ENCODE results near the gene IKZF2.
A peak's percentile ranks its signal among the peaks of the same experiment; 100 is the strongest.

The IKZF2 gene

GRCh38 chr2:213151437-213152064 is at the start of gene IKZF2:
Gene IKZF2 (minus strand): TSS chr2:213151612. CDS start chr2:213148629, 2,983 bp downstream.
- DNase-seq, result peak; percentile 62

- no peak for DNase-seq
These were observed 48.5 kb upstream of the IKZF2 start for GRCh38 chr2:213199871-213200270.

GRCh38 chr2:213189001-213189899 is 37.8 kb upstream of the IKZF2 start:
- DNase-seq, result no peak

- DNase-seq, result no peak
These were observed 37.1 kb upstream of the IKZF2 start for GRCh38 chr2:213188533-213188867.

- no peak for DNase-seq
These were observed 36.6 kb upstream of the IKZF2 start for GRCh38 chr2:213187833-213188532.

- no peak for DNase-seq
These were observed 36.0 kb upstream of the IKZF2 start for GRCh38 chr2:213187386-213187785.

DNA sequence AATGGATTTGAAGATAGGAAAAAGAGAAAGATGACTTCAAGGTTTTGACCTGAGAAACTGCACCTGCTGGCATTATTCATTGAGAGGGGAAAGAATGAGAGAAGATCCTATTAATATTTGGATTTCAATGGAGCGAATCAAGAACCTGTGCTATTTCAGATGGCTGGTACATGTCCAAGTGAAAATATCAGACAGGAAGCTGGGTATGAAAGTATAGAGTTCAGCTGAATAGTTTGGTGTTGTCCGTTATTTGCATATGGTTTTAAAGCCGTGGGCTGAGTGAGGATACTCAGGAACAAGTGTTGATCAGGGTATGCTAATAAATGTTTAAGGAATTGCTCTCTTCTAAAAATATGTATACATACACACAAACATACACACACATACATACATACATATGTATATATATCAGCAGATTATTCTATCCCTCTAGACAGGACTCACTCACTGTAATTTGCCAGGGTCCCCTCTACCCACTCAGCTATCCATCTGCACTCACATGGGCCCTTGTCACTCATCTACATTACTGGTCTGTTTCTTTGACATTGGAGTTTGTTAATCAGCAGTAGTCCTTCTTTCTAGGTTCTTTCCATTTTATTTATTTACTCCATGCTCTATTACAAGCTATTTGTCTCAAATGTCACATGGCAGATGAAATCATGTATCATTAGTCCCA is 33.9 kb upstream of the IKZF2 start:
- no peak for DNase-seq

DNA sequence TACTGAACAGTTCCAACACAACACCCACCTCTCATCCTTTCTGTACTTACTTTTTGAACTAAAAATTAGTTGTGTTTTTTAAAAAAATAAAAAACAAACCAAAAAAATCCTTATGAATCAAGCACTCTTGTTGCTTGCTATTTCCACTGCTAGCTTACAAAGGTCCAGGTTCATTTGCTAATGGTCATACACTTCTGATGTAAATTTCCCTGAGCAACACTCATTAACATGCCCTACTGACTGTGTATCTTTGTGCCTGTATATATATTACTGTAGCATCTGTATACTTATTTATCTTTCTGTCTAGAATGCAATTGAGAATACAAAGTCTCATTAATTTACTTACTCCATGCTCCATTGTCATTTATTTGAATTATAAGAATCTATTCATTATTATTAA is 30.3 kb upstream of the IKZF2 start:
- no peak for DNase-seq

DNA sequence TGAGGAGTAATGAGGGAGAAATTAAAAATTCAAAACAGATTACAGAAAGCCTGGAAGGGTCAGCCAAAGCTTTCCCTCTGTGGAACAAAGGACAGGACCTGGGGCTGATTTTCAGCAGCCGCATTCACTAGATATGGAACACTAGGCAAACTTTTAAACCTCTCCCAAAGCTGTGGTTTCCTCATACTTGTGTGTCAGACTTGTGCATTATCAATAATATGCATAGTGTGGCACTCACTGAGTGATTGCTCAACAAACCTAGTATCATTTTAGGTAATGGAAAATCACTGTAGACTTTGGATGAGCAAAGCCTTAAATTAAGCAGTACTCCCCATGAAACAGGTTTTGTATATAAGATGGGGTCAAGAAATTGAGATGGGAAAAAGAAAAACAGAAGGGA is 26.3 kb upstream of the IKZF2 start:
- no peak for DNase-seq

DNA sequence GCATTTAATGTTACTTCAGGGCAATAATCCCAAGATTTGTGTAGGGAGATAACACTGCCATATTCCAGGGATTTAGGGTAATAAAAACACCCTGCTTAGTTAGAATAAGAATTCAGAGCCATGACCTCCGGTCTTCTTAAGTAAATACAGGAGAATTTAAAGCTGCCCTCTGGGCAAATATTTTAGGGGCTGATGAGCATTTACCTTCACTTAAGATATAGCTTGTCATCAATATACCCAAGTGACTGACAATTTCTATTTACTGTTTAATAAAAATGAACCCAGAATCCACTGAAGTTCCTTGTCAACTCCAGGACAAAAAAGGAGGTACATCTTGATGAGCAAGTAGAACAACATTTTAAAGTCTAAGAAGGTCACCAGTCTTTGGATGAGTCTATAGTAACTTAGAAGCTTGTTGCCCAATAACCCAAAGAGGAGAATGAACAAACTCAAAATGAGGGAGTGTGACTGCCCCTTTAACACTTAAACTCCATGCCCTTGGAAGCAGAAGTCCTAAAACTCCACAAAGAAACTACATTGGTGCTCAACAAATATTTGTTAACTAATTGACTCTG is 24.3 kb upstream of the IKZF2 start:
- DNase-seq, result no peak

DNA sequence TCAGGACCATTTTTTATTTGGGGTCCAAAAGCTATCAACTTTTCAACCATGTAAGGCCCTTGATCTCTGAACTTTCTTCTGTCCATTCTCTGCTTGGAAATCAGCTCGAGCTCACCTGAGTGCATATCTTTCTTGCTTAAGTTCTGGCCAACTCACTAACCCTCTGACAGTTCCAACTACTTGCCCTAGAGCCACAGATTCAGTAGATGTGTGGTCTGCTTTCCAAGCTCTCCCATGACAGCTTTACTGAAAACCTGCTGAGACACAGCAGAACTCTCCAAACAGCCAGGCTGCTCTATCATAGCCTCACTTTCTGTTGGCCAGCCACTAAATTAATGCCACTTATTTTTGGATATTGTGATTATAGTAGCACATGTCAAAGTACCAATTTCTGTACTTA is 21.2 kb upstream of the IKZF2 start:
- DNase-seq, result no peak

DNA sequence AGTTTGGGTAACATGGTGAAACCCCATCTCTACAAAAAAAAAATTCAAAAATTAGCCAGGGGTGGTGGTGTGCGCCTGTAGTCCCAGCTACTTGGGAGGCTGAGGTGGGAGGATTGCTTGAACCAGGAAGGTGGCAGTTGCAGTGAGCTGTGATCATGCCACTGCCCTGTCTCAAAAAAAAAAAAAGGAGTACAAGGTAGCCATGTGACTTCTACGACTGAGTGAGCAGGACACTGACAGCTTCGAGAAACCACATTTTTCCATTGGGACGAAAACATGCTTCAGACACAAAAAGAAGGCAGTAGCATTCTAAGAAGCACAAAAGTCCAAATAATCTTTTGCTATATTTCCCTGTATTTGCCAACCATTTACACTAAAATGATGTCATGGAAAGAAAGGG is 19.7 kb upstream of the IKZF2 start:
- DNase-seq, result no peak

- no peak for DNase-seq
These were observed 16.0 kb upstream of the IKZF2 start for GRCh38 chr2:213167271-213167930.

DNA sequence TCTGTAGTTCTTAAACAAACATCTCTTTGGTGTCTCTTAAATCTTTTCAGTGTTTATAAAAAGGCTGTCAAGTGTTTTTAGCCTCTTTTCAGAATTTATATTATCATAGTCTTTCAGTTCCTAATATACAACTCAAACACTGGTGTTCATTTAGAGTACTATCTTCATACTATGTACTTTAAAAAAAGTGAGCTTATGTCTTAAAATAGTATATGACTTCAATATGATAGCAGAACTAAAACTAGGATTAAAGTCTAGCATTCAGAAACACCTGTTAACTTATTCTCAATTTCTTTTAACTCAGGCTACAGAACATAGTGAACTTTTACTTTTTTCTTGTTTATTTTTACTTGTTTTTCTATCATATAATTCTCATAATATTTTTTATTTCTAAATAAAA is 14.7 kb upstream of the IKZF2 start:
- no peak for DNase-seq

DNA sequence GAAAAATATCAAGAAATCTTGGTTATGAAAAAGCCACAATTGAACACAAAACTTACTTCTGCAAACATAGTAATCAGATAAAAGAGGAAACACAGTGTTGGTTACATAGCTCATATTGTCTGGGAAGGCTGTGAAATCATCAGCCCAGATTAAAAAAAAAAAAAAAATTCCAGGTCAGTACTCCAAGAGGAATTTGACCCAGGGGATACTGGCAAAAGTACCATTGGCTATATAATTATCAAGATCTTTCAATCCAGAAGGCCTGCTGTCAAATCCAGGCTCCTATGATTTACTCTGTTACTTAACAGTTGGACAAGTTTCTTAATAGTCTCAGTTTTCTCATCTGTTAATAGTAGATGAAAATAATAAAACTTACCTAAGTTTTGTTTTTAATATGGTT is 12.9 kb upstream of the IKZF2 start:
- no peak for DNase-seq

- DNase-seq, result no peak
These were observed 11.2 kb upstream of the IKZF2 start for GRCh38 chr2:213162516-213163118.

GRCh38 chr2:213161759-213162515 is 10.5 kb upstream of the IKZF2 start:
- no peak for DNase-seq

DNA sequence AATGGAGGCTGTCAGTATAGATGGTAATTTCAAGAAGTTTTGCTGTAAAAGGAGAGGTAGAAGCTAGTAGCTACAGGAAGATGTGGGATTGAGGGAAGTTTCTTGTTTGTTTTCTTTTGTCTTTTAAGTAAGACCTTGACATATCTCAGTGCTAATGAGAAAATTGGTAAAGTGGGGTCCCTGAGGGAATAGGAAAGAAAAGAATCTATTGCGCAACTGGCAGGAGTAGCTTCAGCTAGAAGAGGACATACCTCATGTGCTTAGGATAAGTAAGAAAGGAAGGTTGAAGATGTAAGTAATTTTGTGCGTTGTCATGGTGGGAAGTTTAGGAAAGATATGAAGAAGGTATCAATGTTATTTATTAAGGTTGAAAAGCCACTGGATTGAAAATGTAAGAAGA is 8.4 kb upstream of the IKZF2 start:
- no peak for DNase-seq

DNA sequence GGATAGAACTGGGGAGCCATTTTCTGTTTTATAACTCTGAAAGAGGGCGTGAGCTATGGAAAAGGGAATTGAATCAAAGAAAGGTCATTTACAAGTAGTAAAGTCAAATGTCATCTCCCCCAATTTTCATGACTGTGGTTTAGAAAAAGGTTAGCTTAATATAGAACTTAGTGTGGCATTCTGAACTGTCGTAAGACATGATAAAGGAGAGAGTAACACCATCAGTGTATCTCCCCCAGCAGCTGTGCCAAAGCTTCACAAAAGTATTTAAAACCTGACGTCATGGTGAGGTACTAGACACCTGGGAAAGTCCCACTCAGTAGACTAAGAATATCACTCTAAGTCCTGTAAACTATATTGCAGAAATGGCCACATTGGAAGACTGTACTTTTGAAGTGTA is 5.8 kb upstream of the IKZF2 start:
- DNase-seq, result no peak

- no peak for DNase-seq
These were observed 5.3 kb upstream of the IKZF2 start for GRCh38 chr2:213156717-213157116.

- DNase-seq, result no peak
These were observed 1.5 kb upstream of the IKZF2 start for GRCh38 chr2:213152888-213153287.

Data from T1000 (cell line).